Endothelial cell of umbilical vein (primary cell): ENCODE results near the gene PEX5L. TPM values are rescaled to one million over a fixed set of nuclear protein-coding genes. Genes with fewer than 3 reads are reported as not detected.

Source experiments
- BruUV-seq: library from RNA; stranded (reverse); fragments of 400-500 nt; replicated peaks from 2 replicates; lab custom pipeline; 2021; lab: Mats Ljungman, UMichigan
- CTCF ChIA-PET: fragments of 300-600, 350-600 bp; sonication (Branson Sonifier 250); formaldehyde crosslinking; loops from one replicate; lab custom pipeline; 2021; ENCODE audit warnings: antibody characterized with exemption, inconsistent platforms; lab: Charles Lee
- POLR2A ChIA-PET: fragments of 300-600, 350-600 bp; sonication (Branson Sonifier 250); formaldehyde crosslinking; loops from one replicate; lab custom pipeline; 2021; ENCODE audit warnings: antibody characterized with exemption, inconsistent platforms; lab: Charles Lee
- DNase-seq: peaks from one replicate; pipeline ENCODE4 v3.0.0-alpha.2; 2011; ENCODE audit warnings: low read depth, low spot score
- FAIRE-seq: peaks from 2 replicates; lab custom pipeline; 2011; peaks lifted over from hg19 to GRCh38; lab: Jason Lieb, UNC
- H2AFZ ChIP-seq: 2 replicates; pipeline ENCODE4 v1.6.0; 2012; ENCODE audit warnings: low read depth, low read length, control low read depth, inconsistent platforms
- H3K27ac ChIP-seq: 2 replicates; pipeline ENCODE4 v1.5.1; 2011; ENCODE audit warnings: low read depth, mild to moderate bottlenecking, control low read depth, low read length, moderate library complexity; ENCODE audit not compliant: insufficient read depth
- H3K27me3 ChIP-seq, 2 experiments: 2 replicates each; pipeline versions ENCODE4 v1.6.0 to v1.6.1; 2011; ENCODE audit warnings: low read length in 2 of 2, mixed read lengths in 1 of 2; ENCODE audit not compliant: control insufficient read depth in 2 of 2, insufficient read depth in 2 of 2
- H3K36me3 ChIP-seq, 2 experiments: 2 replicates in 1 of 2; 3 replicates in 1 of 2; pipeline ENCODE4 v1.5.1; 2011; ENCODE audit warnings: low read length in 2 of 2, mild to moderate bottlenecking in 1 of 2, moderate library complexity in 1 of 2; ENCODE audit not compliant: control insufficient read depth in 2 of 2, insufficient read depth in 2 of 2; ENCODE audit errors: extremely low read depth in 1 of 2
- H3K4me1 ChIP-seq: 3 replicates; pipeline ENCODE4 v1.5.1; 2011; ENCODE audit warnings: mild to moderate bottlenecking, low read length; ENCODE audit not compliant: control insufficient read depth, insufficient read depth; ENCODE audit errors: extremely low read depth
- H3K4me2 ChIP-seq: 2 replicates; pipeline ENCODE4 v1.6.1; 2011; ENCODE audit warnings: low read length, control low read depth, mixed read lengths; ENCODE audit not compliant: insufficient read depth
- H3K4me3 ChIP-seq, 3 experiments: fragments of 200-600 bp in 1 of 3; sonication (generic), shearing (Covaris generic) in 1 of 3; replicated peaks in 1 of 3; 2 replicates each; pipeline ENCODE4 v1.5.1; 2011 to 2016; ENCODE audit warnings: control low read depth in 3 of 3, low read length in 3 of 3, mild to moderate bottlenecking in 2 of 3, inconsistent platforms in 1 of 3, low read depth in 1 of 3, moderate library complexity in 1 of 3; ENCODE audit not compliant: insufficient read depth in 1 of 3
- H3K79me2 ChIP-seq: 2 replicates; pipeline ENCODE4 v1.6.0; 2012; ENCODE audit warnings: low read length, inconsistent platforms; ENCODE audit not compliant: control insufficient read depth, insufficient read depth
- H3K9ac ChIP-seq: replicated peaks from 2 replicates; pipeline ENCODE3; 2011; ENCODE audit warnings: low read length, control low read depth; ENCODE audit not compliant: insufficient read depth; ENCODE audit errors: extremely low read depth
- H3K9me1 ChIP-seq: replicated peaks from 3 replicates; pipeline ENCODE4 v1.6.0; 2011; ENCODE audit warnings: mild to moderate bottlenecking, low read length; ENCODE audit not compliant: control insufficient read depth, insufficient read depth; ENCODE audit errors: extremely low read depth
- H3K9me3 ChIP-seq: replicated peaks from 2 replicates; pipeline ENCODE4 v1.5.1; 2012; ENCODE audit warnings: low read length, inconsistent platforms; ENCODE audit not compliant: control insufficient read depth, insufficient read depth
- H4K20me1 ChIP-seq: replicated peaks from 2 replicates; pipeline ENCODE3; 2011; ENCODE audit warnings: mild to moderate bottlenecking, low read length; ENCODE audit not compliant: control insufficient read depth, insufficient read depth; ENCODE audit errors: extremely low read depth
- EZH2 ChIP-seq: IDR thresholded peaks from 2 replicates; pipeline ENCODE4 v1.6.1; 2012; ENCODE audit warnings: borderline replicate concordance, low read depth, mild to moderate bottlenecking, moderate library complexity, low read length, inconsistent platforms; ENCODE audit not compliant: severe bottlenecking
- FOS ChIP-seq: IDR thresholded peaks from 2 replicates; pipeline ENCODE4 v1.6.1; 2011; ENCODE audit warnings: mild to moderate bottlenecking, low read length, moderate library complexity, borderline replicate concordance; ENCODE audit not compliant: insufficient read depth
- GATA2 ChIP-seq: IDR thresholded peaks from 2 replicates; pipeline ENCODE4 v1.7.0; 2011; ENCODE audit warnings: low read depth, mild to moderate bottlenecking, moderate library complexity, mixed read lengths, low read length; ENCODE audit not compliant: insufficient read length, insufficient read depth
- JUN ChIP-seq: IDR thresholded peaks from 2 replicates; pipeline ENCODE4 v1.6.1; 2011; ENCODE audit warnings: borderline replicate concordance, low read depth; ENCODE audit not compliant: insufficient read length, insufficient read depth
- MAX ChIP-seq: IDR thresholded peaks from 2 replicates; pipeline ENCODE4 v1.6.1; 2011; ENCODE audit not compliant: insufficient read depth, insufficient read length
- MYC ChIP-seq: IDR thresholded peaks from one replicate; pipeline ENCODE4 v1.6.1; 2011; ENCODE audit warnings: mild to moderate bottlenecking, low read depth, low read length
- dilution Hi-C: fragments of 300-500 bp; cut with MboI; formaldehyde crosslinking; loops from one replicate; pipeline ENCODE4 v1.15.0; 2019; ENCODE audit warnings: low sequenced_read_pairs; ENCODE audit not compliant: extremely low pct_ligation_motif_present
- intact Hi-C: fragments of 100-400 bp; cut with micrococcal nuclease; formaldehyde crosslinking; loops from one replicate; pipeline ENCODE4 v1.10.0; 2022
- polyA plus RNA-seq, 4 experiments: library from polyadenylated mRNA; depleted of rRNA in 3 of 4; stranded (reverse) in 3 of 4; unstranded in 1 of 4; fragments of >200 nt; gene quantifications; 2 replicates each; pipeline versions ENCODE4 v1.2.1 to v1.2.3, GENCODE V29; 2011 to 2012; ENCODE audit warnings: missing spikeins in 1 of 4
- total RNA-seq: library from RNA; stranded (reverse); gene quantifications from 2 replicates; pipeline ENCODE4 v1.2.3, GENCODE V29; 2021

Gene PEX5L
- total and polyA plus RNA-seq, 2 donors (not counting 3 experiments of a cell fraction or from before 2014, with no cell fraction given), result not detected

- intact Hi-C loops (no loop called here), dilution Hi-C loops (no loop called here)
- FAIRE-seq, result no peak
- H3K4me3 ChIP-seq, result no peak overlapping the region
- TF ChIP-seq GATA2 (no peak), FOS (no peak), EZH2 (no peak), JUN (no peak), MYC (no peak)
- no peaks in the 10 kb centered on the region for H3K9me3 ChIP-seq
- POLR2A ChIA-PET, result no interaction called here
- no peaks in the 10 kb centered on the region for H3K79me2 ChIP-seq
- H3K4me1 ChIP-seq, result no peaks in the 10 kb centered on the region
- CTCF ChIA-PET, result no interaction called here
- H3K36me3 ChIP-seq, result peaks cover 0 to 4% of the 10 kb centered on the region in 2 experiments
- H3K27ac ChIP-seq, result no peak overlapping the region
- H3K9ac ChIP-seq, result no peak overlapping the region
- no peak for DNase-seq
- H2AFZ ChIP-seq, result no peak overlapping the region
- H4K20me1 ChIP-seq, result no peaks in the 10 kb centered on the region
- H3K4me2 ChIP-seq, result no peak overlapping the region
- no TSS peak for BruUV-seq
- H3K9me1 ChIP-seq, result no peaks in the 10 kb centered on the region
- H3K27me3 ChIP-seq, result no peaks in the 10 kb centered on the region
Observed at GRCh38 chr3:179745716-179746115, 291.0 kb downstream of the PEX5L start.

- Histone ChIP-seq H3K9me3 (no peaks in the 10 kb centered on the region), H3K79me2 (no peaks in the 10 kb centered on the region), H3K36me3 (peaks cover 0 to 4% of the 10 kb centered on the region in 2 experiments), H3K9ac (no peak overlapping the region), H3K27ac (no peak overlapping the region), H3K9me1 (no peaks in the 10 kb centered on the region), H4K20me1 (no peaks in the 10 kb centered on the region), H3K4me3 (no peak overlapping the region), H3K4me2 (no peak overlapping the region), H3K4me1 (no peaks in the 10 kb centered on the region), H2AFZ (no peak overlapping the region), H3K27me3 (no peaks in the 10 kb centered on the region)
- BruUV-seq, result no TSS peak
- ChIA-PET CTCF (no interaction called here), POLR2A (no interaction called here)
- DNase-seq, result no peak
- intact Hi-C loops, result no loop called here
- dilution Hi-C loops, result no loop called here
- TF ChIP-seq GATA2 (no peak), MAX (no peak), FOS (no peak), JUN (no peak)
- FAIRE-seq, result no peak
Observed at GRCh38 chr3:179745079-179745478, 291.7 kb downstream of the PEX5L start.
